ENCODE measurements around the gene OR2V2. TPM values are rescaled to one million over a fixed set of nuclear protein-coding genes. Genes with fewer than 3 reads are reported as not detected.

Gene OR2V2
- total RNA-seq, 1 experiment from 2014 or later, result not detected

GRCh38 chr5:181200816-181201215 is 53.4 kb downstream of the OR2V2 start:
- Mint-ChIP-seq H3K36me3 (ENCODE audit: insufficient read depth in 1 of 3, low read depth in 3 of 3) (peaks cover 0 to 4% (median 0%) of the 10 kb centered on the region in 3 experiments; a peak in 2 of 7 replicates), H3K4me1 (peaks cover 51 to 55% of the 10 kb centered on the region in 2 experiments), H3K4me3 (no peak overlapping the region; a peak in 1 of 5 replicates), H3K9me3 (peaks cover 2 to 3% of the 10 kb centered on the region in 2 experiments; a peak in 3 of 5 replicates), H3K27me3 (ENCODE audit: low read depth) (peaks cover 92% of the 10 kb centered on the region), H3K27ac (no peak overlapping the region)
- Histone ChIP-seq H3K18ac (ENCODE audit: insufficient read length, low read depth, low read length) (no peak overlapping the region), H4K8ac (replicated peaks; ENCODE audit: insufficient read length, low read depth, low read length) (no peak overlapping the region), H2BK5ac (ENCODE audit: insufficient read length, low read length) (no peak overlapping the region), H3T11ph (ENCODE audit: low read length) (no peak overlapping the region), H2BK120ac (ENCODE audit: low read depth, low read length, poor library complexity, severe bottlenecking) (no peak overlapping the region), H2BK12ac (ENCODE audit: insufficient read length, low read depth, low read length) (no peak overlapping the region), H3K27ac (ENCODE audit: insufficient read length, low read depth, low read length) (no peak overlapping the region), H2BK15ac (ENCODE audit: low read depth, low read length) (no peak overlapping the region), H2BK20ac (ENCODE audit: low read depth, low read length, poor library complexity, severe bottlenecking) (no peak overlapping the region), H4K91ac (ENCODE audit: insufficient read length, low read depth, low read length) (no peak overlapping the region), H3K79me2 (ENCODE audit: insufficient read depth, low read length) (no peaks in the 10 kb centered on the region), H3K4me1 (ENCODE audit: insufficient read depth, low read length) (peaks cover 10% of the 10 kb centered on the region; the same call in 1 of the 2 replicates), H3K14ac (ENCODE audit: insufficient read depth, low read length) (no peak overlapping the region), H4K20me1 (ENCODE audit: control insufficient read depth, insufficient read depth, insufficient read length) (no peaks in the 10 kb centered on the region), H3K27me3 (ENCODE audit: insufficient read depth, low read length) (peaks cover 22% of the 10 kb centered on the region; the same call in 1 of the 2 replicates), H3K23me2 (ENCODE audit: insufficient read length, low read depth, low read length, poor library complexity, severe bottlenecking) (peaks cover 18% of the 10 kb centered on the region), H3K23ac (ENCODE audit: insufficient read length, low read depth, low read length) (no peak overlapping the region), H3K9me3 (ENCODE audit: control insufficient read depth, low read depth, low read length) (no peaks in the 10 kb centered on the region), H3K4me2 (ENCODE audit: insufficient read depth, insufficient read length, low read length) (no peak overlapping the region), H3K4ac (ENCODE audit: low read depth, low read length) (no peak overlapping the region), H3K79me1 (ENCODE audit: insufficient read depth, low read depth, low read length, poor library complexity, severe bottlenecking) (no peaks in the 10 kb centered on the region), H3K56ac (ENCODE audit: insufficient read length, low read depth, low read length) (no peak overlapping the region), H4K5ac (ENCODE audit: insufficient read length, low read depth, low read length) (no peak overlapping the region), H3K9ac (ENCODE audit: extremely low read depth, insufficient read length, low read length) (no peak overlapping the region), H2AK5ac (ENCODE audit: insufficient read length, low read length) (no peak overlapping the region), H2AFZ (ENCODE audit: low read length) (no peak overlapping the region)
- TF ChIP-seq CTCF (conservative IDR thresholded peaks at IDR 0.05), result no peak
- DNase-seq, result peak; percentile 59
- no CpG with 5 or more reads among the region's 4 CpGs for WGBS (ENCODE audit: extremely low coverage, insufficient read length, low lambda C conversion rate)

All from H9 (cell line).